ENCODE results near the gene SNORC. TPM values are rescaled to one million over a fixed set of nuclear protein-coding genes. Genes with fewer than 3 reads are reported as not detected.

SNORC gene
- polyA plus RNA-seq, 1 of the 3 experiments (the other 2 are of a cell fraction): 1.2 TPM

- Histone ChIP-seq H3K36me3 (replicated peaks in 1 of 2; ENCODE audit: control insufficient read depth in 1 of 2, insufficient read depth in 2 of 2, low read length in 1 of 2) (no peaks in the 10 kb centered on the region), H3K4me1 (ENCODE audit: control insufficient read depth in 1 of 2, insufficient read depth in 2 of 2, low read depth in 1 of 2, low read length in 1 of 2) (no peaks in the 10 kb centered on the region; a peak in 1 of 4 replicates), H3K9me3 (no peaks in the 10 kb centered on the region), H3F3A (replicated peaks; ENCODE audit: insufficient read depth) (no peaks in the 10 kb centered on the region), H3K9ac (no peak overlapping the region), H3K27ac (ENCODE audit: low read depth in 2 of 2, low read length in 1 of 2) (no peak overlapping the region), H3K4me2 (no peak overlapping the region), H3K27me3 (ENCODE audit: insufficient read depth) (no peaks in the 10 kb centered on the region), H3K4me3 (ENCODE audit: low read depth in 2 of 2, low read length in 1 of 2) (no peak overlapping the region), H2AFZ (ENCODE audit: low read depth) (no peak overlapping the region), H3K79me2 (ENCODE audit: insufficient read depth) (no peaks in the 10 kb centered on the region), H4K20me1 (ENCODE audit: insufficient read depth) (no peaks in the 10 kb centered on the region), H3K9me2 (no peaks in the 10 kb centered on the region)
- TF ChIP-seq MXI1 (IDR thresholded peaks at IDR 0.05; ENCODE audit: low read depth, low read length): no peak
- TF ChIP-seq MAX (IDR thresholded peaks at IDR 0.05; ENCODE audit: low read depth): no peak
- TF ChIP-seq GABPA (IDR thresholded peaks at IDR 0.05; ENCODE audit: low read depth): no peak
- TF ChIP-seq NFIC (IDR thresholded peaks at IDR 0.05; ENCODE audit: borderline replicate concordance): no peak
- TF ChIP-seq SMC3 (IDR thresholded peaks at IDR 0.05; ENCODE audit: low read depth, low read length): no peak
- TF ChIP-seq EP300 (IDR thresholded peaks at IDR 0.05; ENCODE audit: borderline replicate concordance in 1 of 2, low read depth in 1 of 2, low read length in 1 of 2): no peak
- CTCF ChIA-PET: interaction anchor here (1.0 to 1.4 kb wide), 2 partner anchors 8 to 41 kb away, joined by 3 to 4 read pairs; no protein-coding TSS in a partner anchor
- peak; percentile 14 for DNase-seq
- WGBS (ENCODE audit: low lambda C conversion rate): 79% methylated on average over 6 of the region's 7 CpGs
- POLR2A ChIA-PET: no interaction called here
These were observed 16.6 kb downstream of the SNORC start for GRCh38 chr2:232886632-232887031.

DNA sequence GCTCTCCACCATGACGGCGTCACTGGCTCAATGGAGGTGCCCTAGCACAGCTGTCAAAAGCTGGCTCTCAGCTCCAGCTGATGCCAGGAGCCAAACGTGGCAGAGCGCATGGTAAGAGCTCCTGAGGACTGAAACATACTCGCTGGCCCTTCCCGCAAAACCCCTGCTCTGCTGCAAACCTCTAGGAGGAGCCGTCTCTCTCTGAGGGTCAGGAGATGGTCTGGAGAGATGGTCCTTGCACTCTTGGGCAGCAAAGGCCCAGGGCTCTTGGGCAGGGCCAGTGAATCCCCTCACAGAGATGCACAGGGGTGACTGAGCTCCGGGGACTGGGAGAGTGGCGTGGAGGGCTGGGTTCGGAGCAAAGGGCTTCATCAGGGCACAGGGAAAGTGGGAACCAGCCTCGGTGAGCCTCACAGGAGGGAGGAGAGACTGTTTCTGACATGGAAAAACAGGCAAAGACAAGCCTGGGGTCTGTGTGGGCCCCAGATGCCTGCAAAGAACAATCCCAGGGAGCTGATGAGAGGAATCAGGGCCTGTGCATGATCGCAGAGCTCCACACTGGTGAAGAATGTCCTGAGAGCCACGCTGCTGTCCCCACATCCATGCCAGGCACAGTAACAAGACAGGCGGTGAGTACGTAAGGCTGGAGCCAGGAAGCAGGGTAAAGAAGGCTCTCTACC is 17.2 kb downstream of the SNORC start:
- Histone ChIP-seq H3K9me3 (no peaks in the 10 kb centered on the region), H3K9me2 (no peaks in the 10 kb centered on the region), H3F3A (replicated peaks; ENCODE audit: insufficient read depth) (no peaks in the 10 kb centered on the region), H3K9ac (no peak overlapping the region), H3K4me2 (no peak overlapping the region), H3K27ac (ENCODE audit: low read depth in 2 of 2, low read length in 1 of 2) (no peak overlapping the region), H3K79me2 (ENCODE audit: insufficient read depth) (no peaks in the 10 kb centered on the region), H3K27me3 (ENCODE audit: insufficient read depth) (no peaks in the 10 kb centered on the region), H3K4me1 (ENCODE audit: control insufficient read depth in 1 of 2, insufficient read depth in 2 of 2, low read depth in 1 of 2, low read length in 1 of 2) (no peaks in the 10 kb centered on the region; a peak in 1 of 4 replicates), H3K4me3 (ENCODE audit: low read depth in 2 of 2, low read length in 1 of 2) (no peak overlapping the region), H2AFZ (ENCODE audit: low read depth) (no peak overlapping the region), H4K20me1 (ENCODE audit: insufficient read depth) (no peaks in the 10 kb centered on the region), H3K36me3 (replicated peaks in 1 of 2; ENCODE audit: control insufficient read depth in 1 of 2, insufficient read depth in 2 of 2, low read length in 1 of 2) (no peaks in the 10 kb centered on the region)
- 79% methylated on average over 15 of the region's 15 CpGs for WGBS (ENCODE audit: low lambda C conversion rate)
- CTCF ChIA-PET: interaction anchor here (1.0 to 1.4 kb wide), 2 partner anchors 9 to 41 kb away, joined by 3 to 4 read pairs; no protein-coding TSS in a partner anchor
- TF ChIP-seq, protein P1, sequence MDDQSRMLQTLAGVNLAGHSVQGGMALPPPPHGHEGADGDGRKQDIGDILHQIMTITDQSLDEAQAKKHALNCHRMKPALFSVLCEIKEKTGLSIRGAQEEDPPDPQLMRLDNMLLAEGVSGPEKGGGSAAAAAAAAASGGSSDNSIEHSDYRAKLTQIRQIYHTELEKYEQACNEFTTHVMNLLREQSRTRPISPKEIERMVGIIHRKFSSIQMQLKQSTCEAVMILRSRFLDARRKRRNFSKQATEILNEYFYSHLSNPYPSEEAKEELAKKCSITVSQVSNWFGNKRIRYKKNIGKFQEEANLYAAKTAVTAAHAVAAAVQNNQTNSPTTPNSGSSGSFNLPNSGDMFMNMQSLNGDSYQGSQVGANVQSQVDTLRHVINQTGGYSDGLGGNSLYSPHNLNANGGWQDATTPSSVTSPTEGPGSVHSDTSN (IDR thresholded peaks at IDR 0.05): no peak
- TF ChIP-seq, protein P2, sequence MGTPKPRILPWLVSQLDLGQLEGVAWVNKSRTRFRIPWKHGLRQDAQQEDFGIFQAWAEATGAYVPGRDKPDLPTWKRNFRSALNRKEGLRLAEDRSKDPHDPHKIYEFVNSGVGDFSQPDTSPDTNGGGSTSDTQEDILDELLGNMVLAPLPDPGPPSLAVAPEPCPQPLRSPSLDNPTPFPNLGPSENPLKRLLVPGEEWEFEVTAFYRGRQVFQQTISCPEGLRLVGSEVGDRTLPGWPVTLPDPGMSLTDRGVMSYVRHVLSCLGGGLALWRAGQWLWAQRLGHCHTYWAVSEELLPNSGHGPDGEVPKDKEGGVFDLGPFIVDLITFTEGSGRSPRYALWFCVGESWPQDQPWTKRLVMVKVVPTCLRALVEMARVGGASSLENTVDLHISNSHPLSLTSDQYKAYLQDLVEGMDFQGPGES (IDR thresholded peaks at IDR 0.05; ENCODE audit: low read depth, low read length): no peak
- no peak for TF ChIP-seq CHD2 (IDR thresholded peaks at IDR 0.05; ENCODE audit: low read length, partially characterized antibody)
- TF ChIP-seq, protein P3, sequence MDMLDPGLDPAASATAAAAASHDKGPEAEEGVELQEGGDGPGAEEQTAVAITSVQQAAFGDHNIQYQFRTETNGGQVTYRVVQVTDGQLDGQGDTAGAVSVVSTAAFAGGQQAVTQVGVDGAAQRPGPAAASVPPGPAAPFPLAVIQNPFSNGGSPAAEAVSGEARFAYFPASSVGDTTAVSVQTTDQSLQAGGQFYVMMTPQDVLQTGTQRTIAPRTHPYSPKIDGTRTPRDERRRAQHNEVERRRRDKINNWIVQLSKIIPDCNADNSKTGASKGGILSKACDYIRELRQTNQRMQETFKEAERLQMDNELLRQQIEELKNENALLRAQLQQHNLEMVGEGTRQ (IDR thresholded peaks at IDR 0.05; ENCODE audit: borderline replicate concordance, low read depth, low read length): no peak
- no peak for TF ChIP-seq RFX5 (IDR thresholded peaks at IDR 0.05; ENCODE audit: low read length)
- no peak for TF ChIP-seq RXRA (IDR thresholded peaks at IDR 0.05; ENCODE audit: borderline replicate concordance, low read depth)
- TF ChIP-seq RCOR1 (IDR thresholded peaks at IDR 0.05; ENCODE audit: low read length): no peak
- no peak for TF ChIP-seq MXI1 (IDR thresholded peaks at IDR 0.05; ENCODE audit: low read depth, low read length)
- TF ChIP-seq TAF1 (IDR thresholded peaks at IDR 0.05; ENCODE audit: borderline replicate concordance, low read depth, low read length): no peak
- no peak for TF ChIP-seq POLR2AphosphoS5 (IDR thresholded peaks at IDR 0.05; ENCODE audit: low read depth, low read length)
- TF ChIP-seq EZH2phosphoT487 (IDR thresholded peaks at IDR 0.05; ENCODE audit: borderline replicate concordance, low read depth): no peak
- DNase-seq: peak; percentile 25
- POLR2A ChIA-PET: no interaction called here
